Spinal cord (tissue), 10 donors: ENCODE data around the gene SRGAP3. TPM values are rescaled to one million over a fixed set of nuclear protein-coding genes. Genes with fewer than 3 reads are reported as not detected.
A peak's percentile ranks its signal among the peaks of the same experiment; 100 is the strongest.

ENCODE experiments used
- DNase-seq, 6 donors: peaks; one replicate each; pipeline versions ENCODE4 v3.0.0 to v3.0.0-alpha.2; 2013 to 2015; ENCODE audit warnings: low spot score in 6 of 6, low read depth in 4 of 6
- H3K27ac ChIP-seq: one replicate; pipeline ENCODE4 v1.5.1; 2013; ENCODE audit warnings: low read depth, low read length, control low read depth
- H3K27me3 ChIP-seq: one replicate; pipeline ENCODE4 v1.6.1; 2013; ENCODE audit warnings: low read length; ENCODE audit not compliant: control insufficient read depth, insufficient read depth
- H3K36me3 ChIP-seq: one replicate; pipeline ENCODE4 v1.6.1; 2013; ENCODE audit warnings: low read length; ENCODE audit not compliant: control insufficient read depth, insufficient read depth
- H3K4me1 ChIP-seq: one replicate; pipeline ENCODE4 v1.6.1; 2013; ENCODE audit warnings: low read length; ENCODE audit not compliant: control insufficient read depth, insufficient read depth
- H3K4me3 ChIP-seq: one replicate; pipeline ENCODE4 v1.5.1; 2013; ENCODE audit warnings: low read depth, low read length, control low read depth
- H3K9me3 ChIP-seq: one replicate; pipeline ENCODE4 v1.6.1; 2013; ENCODE audit warnings: low read length; ENCODE audit not compliant: control insufficient read depth, insufficient read depth
- WGBS: methylation state at CpG from one replicate; pipeline ENCODE4 v1.1.5; 2013; ENCODE audit warnings: missing lambda C conversion rate; ENCODE audit not compliant: insufficient coverage; 5-methylcytosine and 5-hydroxymethylcytosine counted together
- polyA plus RNA-seq, 2 donors: library from polyadenylated mRNA; unstranded; fragments of 120-200 nt; gene quantifications; one replicate each; pipeline ENCODE4 v1.2.1, GENCODE V29; 2013; ENCODE audit not compliant: insufficient read length in 2 of 2
- total RNA-seq, 2 donors: library from RNA; depleted of rRNA in 1 of 2; stranded (reverse); fragments of 120-200 nt in 1 of 2; fragments of >200 nt in 1 of 2; gene quantifications; one replicate each; pipeline versions ENCODE4 v1.2.3 to v1.2.4, GENCODE V29; 2013 to 2014
- donor health status: healthy.

The SRGAP3 gene
- total and polyA plus RNA-seq, 4 donors = 46.1 to 71.9 (median 65.6) TPM

DNA sequence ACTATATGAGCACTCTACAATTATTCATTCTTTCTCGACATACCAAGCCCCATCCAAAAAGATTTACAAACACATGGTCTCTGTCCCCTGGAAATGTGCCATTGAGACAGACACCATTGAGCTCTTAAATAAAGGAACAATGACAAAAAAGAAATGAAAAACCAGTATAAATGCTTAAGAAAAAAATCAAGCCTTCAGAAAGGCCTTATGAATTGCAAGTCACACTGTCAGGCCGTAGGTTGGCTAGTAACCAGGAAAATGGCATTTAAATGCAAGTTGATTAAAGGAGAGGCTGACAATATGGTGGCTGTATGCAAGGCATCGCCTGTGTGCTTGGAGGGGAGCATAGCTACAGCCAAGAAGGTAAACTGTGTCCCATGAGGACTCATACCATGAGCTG is 49.7 kb downstream of the SRGAP3 start:
- 34% methylated on average over 2 of the region's 3 CpGs for WGBS
- Histone ChIP-seq H3K4me1 (peaks cover 57% of the 10 kb centered on the region), H3K36me3 (no peaks in the 10 kb centered on the region), H3K9me3 (no peaks in the 10 kb centered on the region), H3K27ac (peak overlapping the region; percentile 58), H3K27me3 (no peaks in the 10 kb centered on the region), H3K4me3 (no peak overlapping the region)
- DNase-seq = peak in 2 of 6 donors; percentile 48 to 62

DNA sequence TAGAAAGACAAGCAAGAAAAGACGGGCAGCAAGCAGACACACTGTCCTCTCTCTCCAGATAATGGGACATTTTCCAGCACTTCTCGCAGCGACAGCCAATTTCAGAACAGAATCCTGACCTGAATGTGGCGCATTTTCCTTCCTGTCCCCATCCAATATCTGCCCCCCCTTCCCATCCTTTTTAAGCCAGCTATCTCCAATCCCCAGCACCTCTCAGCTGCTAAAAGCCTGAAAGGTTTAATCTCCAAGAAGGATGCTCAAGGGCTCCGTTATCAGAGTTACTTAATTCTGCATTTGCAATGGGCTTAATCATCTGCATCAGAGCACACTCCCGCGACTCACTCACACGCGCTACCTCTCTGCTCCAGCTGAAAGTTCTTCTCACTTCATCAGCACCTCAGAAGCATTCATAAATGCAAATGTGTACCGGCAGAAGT is 50.5 kb downstream of the SRGAP3 start:
- Histone ChIP-seq H3K4me1 (peaks cover 49% of the 10 kb centered on the region), H3K27ac (peak overlapping the region; percentile 58)

DNA sequence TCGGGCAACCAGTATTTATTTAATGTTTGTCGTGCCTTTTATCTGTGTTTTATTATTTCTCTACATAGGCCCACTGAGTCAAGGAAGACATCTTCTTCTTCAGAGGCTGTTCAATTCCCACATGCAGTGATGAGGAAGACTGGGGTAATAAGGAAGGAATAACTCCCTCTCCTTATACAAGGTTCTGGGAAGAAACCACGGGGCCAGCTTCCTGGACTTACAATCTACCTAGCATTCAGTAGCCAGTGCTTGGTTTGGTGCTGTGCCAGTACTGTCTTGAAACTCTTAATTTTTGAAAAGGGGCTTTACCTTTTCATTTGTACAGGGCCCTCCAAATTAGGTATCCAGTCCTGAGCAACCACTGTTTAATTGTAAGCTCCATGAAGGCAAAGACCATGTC is 51.2 kb downstream of the SRGAP3 start:
- no CpG with 5 or more reads among the region's 3 CpGs for WGBS
- peak overlapping the region; percentile 58 for H3K27ac ChIP-seq

More for the DNA sequence above, 50.5 kb downstream of the SRGAP3 start:
- DNase-seq = peak in 2 of 6 donors; percentile 85
- 28% methylated on average over 5 of the region's 10 CpGs for WGBS
- no peaks in the 10 kb centered on the region for H3K36me3 ChIP-seq
- no peaks in the 10 kb centered on the region for H3K9me3 ChIP-seq
- no peaks in the 10 kb centered on the region for H3K27me3 ChIP-seq
- no peak overlapping the region for H3K4me3 ChIP-seq

DNA sequence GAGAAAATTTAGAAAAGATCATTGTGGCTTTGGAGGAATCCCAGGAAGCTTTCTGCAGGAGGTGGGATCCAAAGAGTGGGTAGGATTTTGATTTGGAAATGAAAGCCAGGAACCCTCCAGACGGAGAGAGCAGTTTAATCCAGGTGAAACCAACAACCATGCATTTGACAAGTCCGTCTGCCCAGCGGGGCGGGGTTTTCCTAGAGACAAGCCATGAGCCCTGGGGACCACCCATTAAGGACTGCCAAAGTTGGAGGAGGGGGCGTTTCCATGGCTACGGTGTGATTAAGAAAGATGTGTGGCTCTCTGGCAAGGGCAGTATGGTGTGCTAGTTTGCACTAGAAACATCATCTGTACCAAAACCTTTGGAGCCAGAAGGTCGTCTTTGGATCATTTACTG is 53.4 kb downstream of the SRGAP3 start:
- no peak overlapping the region for H3K4me3 ChIP-seq
- no peaks in the 10 kb centered on the region for H3K27me3 ChIP-seq
- H3K9me3 ChIP-seq = no peaks in the 10 kb centered on the region
- 8% methylated on average over 5 of the region's 7 CpGs for WGBS
- peaks cover 36% of the 10 kb centered on the region for H3K4me1 ChIP-seq
- H3K27ac ChIP-seq = no peak overlapping the region
- peak in 3 of 6 donors; percentile 47 to 93 (median 92) for DNase-seq
- no peaks in the 10 kb centered on the region for H3K36me3 ChIP-seq

More for the DNA sequence above, 51.2 kb downstream of the SRGAP3 start:
- no peak for DNase-seq
- no peak overlapping the region for H3K4me3 ChIP-seq
- H3K36me3 ChIP-seq = no peaks in the 10 kb centered on the region
- H3K9me3 ChIP-seq = no peaks in the 10 kb centered on the region
- H3K4me1 ChIP-seq = peaks cover 49% of the 10 kb centered on the region
- no peaks in the 10 kb centered on the region for H3K27me3 ChIP-seq

DNA sequence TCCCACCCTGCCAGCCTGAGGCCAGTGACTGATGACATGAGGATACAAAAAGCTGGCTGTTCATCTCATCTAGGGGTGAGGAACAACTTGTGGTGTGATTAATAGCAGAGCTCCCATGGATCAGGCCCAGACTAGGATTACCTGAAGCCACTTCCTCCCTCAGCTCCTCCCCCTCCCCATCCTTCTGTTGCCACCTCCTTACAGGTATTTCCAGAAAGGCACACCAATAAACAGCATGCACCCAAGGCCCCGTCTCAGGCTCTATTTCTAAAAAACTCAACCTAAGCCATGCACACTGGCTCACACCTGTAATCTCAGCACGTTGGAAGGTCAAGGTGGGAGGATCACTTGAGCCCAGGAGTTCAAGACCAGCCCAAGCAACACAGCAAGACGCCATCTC is 54.1 kb downstream of the SRGAP3 start:
- peaks cover 35% of the 10 kb centered on the region for H3K4me1 ChIP-seq
- no peaks in the 10 kb centered on the region for H3K27me3 ChIP-seq
- H3K36me3 ChIP-seq = no peaks in the 10 kb centered on the region
- WGBS = 81% methylated on average over 2 of the region's 3 CpGs
- no peak overlapping the region for H3K4me3 ChIP-seq
- no peak for DNase-seq
- H3K9me3 ChIP-seq = no peaks in the 10 kb centered on the region
- H3K27ac ChIP-seq = no peak overlapping the region

DNA sequence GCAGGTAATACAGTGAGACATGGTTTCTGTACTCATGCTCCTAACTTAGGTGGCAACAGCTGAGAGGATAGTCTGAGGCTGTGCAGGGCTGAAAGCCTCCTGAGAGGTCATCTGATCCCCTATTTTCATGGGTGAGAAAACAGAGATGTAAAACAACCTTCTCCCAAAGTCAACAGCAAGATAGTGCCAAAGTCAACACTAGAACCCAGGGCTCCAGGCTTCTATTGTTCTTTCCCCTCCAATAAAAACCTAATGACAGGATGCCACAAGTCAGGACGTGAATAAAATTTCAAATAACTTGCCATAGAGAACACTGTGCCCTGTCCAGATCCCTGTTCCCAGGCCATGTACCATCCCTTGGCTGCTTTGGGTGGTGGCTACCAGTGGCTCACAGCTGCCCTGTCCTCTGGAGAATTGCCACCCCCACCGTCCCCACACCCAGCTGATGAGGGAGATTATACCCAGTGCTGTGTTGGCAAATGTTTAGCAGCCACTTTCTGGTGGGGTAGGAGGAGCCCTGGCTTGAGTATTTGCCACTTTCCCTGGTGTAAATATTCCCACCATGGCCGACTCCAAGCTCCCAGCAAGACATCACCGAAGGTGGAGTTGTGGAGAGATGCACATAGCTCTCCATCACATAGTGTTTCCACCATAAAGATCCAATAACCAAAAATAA is 54.8 kb downstream of the SRGAP3 start:
- H3K4me3 ChIP-seq = no peak overlapping the region
- no peaks in the 10 kb centered on the region for H3K27me3 ChIP-seq
- no peaks in the 10 kb centered on the region for H3K9me3 ChIP-seq
- H3K4me1 ChIP-seq = peaks cover 30% of the 10 kb centered on the region
- WGBS = 100% methylated on average over 1 of the region's 4 CpGs
- DNase-seq = no peak
- H3K36me3 ChIP-seq = no peaks in the 10 kb centered on the region
- H3K27ac ChIP-seq = no peak overlapping the region

DNA sequence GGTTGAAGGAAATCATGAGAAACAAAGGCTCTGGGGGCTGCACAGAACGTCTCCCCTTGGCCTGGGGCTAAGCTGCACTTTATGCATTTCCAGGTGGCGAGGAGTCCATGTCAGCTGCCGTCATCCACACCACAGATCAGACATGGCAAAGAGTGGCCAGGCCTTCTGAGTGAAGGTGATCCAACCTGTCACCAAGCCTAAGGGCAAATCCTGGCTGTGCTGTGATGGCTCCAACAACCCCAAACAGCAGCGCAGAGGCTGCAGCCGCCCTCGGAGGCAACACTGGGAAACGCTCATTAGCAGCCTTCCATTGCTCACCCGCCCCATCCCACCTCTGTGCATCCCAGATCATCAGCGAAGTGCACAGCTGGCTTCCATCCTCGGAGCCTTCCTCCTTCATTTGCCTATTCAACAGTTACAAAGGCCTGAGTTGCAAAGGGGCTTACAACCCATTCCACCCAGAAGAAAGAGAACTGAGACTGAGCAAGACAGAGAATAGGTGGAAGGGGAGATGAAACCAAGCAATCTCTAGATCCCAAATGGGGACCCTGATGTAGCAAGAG is 55.7 kb downstream of the SRGAP3 start:
- no peaks in the 10 kb centered on the region for H3K36me3 ChIP-seq
- H3K27me3 ChIP-seq = no peaks in the 10 kb centered on the region
- H3K27ac ChIP-seq = no peak overlapping the region
- H3K4me1 ChIP-seq = peaks cover 26% of the 10 kb centered on the region
- H3K4me3 ChIP-seq = no peak overlapping the region
- peak in 1 of 6 donors; percentile 62 for DNase-seq
- 68% methylated on average over 9 of the region's 10 CpGs for WGBS
- no peaks in the 10 kb centered on the region for H3K9me3 ChIP-seq

DNA sequence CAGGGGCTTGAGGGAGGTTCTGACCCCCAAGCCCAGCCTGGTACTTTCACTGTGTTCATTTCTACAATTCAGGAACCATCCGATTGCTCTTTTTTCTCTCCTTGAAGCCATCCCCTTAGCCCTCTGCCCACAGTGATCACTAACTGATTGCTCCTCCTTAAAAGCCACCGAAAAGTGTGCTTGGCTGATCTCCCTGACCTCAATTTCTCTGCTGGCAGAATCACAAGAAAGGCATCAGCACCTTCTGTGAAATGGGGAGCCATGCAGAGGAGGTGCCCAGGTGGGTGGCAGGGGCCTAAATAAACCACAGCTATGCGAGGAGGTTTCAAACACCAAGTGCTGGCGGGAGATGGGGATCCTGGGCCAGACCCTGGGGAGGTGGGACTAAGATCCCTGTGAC is 56.2 kb downstream of the SRGAP3 start:
- H3K27me3 ChIP-seq = no peaks in the 10 kb centered on the region
- no peaks in the 10 kb centered on the region for H3K36me3 ChIP-seq
- no peak overlapping the region for H3K4me3 ChIP-seq
- WGBS = 68% methylated on average over 4 of the region's 4 CpGs
- no peaks in the 10 kb centered on the region for H3K9me3 ChIP-seq
- peaks cover 22% of the 10 kb centered on the region for H3K4me1 ChIP-seq
- DNase-seq = no peak
- H3K27ac ChIP-seq = no peak overlapping the region

DNA sequence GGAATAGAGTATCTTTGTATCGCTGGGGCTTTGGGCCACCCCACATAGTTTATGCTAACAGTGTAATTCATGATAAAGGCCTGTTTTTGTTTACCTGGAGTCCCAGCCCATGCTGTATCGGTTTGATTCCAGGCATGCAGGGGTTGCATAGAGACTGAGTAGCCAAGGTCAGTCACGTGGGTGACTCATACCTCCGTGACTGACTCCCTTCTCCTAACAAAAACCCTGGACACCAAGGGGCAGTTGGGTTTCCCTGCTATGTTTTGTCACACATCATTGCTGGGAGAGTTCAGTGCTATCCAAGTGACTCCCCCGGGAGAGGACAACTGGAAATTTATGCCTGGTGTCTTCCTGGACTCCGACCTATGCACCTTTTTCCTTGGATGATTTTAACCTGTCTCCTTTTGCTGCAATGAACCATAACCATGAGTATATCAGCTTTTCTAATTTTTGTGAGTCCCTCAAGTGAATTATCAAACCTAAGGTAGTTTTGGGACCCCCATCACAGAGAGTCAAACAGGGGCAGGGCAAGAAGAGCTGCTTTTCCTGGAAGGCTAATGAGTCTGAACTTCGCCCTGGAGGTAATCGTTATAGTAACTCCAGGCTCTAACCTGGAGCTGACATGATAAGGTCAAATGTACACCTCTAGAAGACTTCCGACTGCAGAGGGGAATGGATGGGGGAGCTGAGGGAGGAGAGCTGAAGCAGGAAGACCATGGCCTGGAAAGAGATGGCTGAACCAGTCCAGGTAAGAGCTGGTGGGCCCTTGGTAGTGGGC is 57.0 kb downstream of the SRGAP3 start:
- no peak overlapping the region for H3K4me3 ChIP-seq
- DNase-seq = no peak
- no peaks in the 10 kb centered on the region for H3K36me3 ChIP-seq
- 94% methylated on average over 8 of the region's 9 CpGs for WGBS
- no peaks in the 10 kb centered on the region for H3K27me3 ChIP-seq
- H3K27ac ChIP-seq = no peak overlapping the region
- H3K4me1 ChIP-seq = peaks cover 25% of the 10 kb centered on the region
- no peaks in the 10 kb centered on the region for H3K9me3 ChIP-seq
